Fibroblast of skin of right biceps (primary cell): ENCODE data around the gene GKN2.

ENCODE experiments used
- DNase-seq: peaks from one replicate; pipeline ENCODE4 v3.0.0-alpha.2; 2013

The GKN2 gene, protein sequence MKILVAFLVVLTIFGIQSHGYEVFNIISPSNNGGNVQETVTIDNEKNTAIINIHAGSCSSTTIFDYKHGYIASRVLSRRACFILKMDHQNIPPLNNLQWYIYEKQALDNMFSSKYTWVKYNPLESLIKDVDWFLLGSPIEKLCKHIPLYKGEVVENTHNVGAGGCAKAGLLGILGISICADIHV

GRCh38 chr2:68952887-68953521, at the start of gene GKN2:
GKN2 (minus strand) TSS chr2:68952893; CDS start chr2:68952861, 32 bp downstream.
- no peak for DNase-seq

DNA sequence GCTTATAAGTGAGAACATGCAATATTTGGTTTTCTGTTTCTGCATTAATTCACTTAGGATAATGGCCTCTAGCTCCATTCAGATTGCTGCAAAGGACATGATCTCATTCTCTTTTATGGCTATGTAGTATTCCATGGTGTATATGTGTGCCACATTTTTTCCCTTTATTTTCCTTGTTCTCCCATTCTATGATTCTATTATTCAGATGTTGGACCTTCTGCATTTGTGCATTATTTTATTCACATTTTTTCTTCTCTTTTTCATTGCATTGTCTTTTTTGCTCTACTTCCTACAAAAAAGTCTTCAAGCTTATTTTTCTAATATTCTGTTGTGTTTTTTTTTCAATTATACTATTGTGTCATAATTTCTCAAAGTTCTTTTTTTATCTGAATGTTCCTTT, 49.2 kb upstream of the GKN2 start:
- DNase-seq: no peak

DNA sequence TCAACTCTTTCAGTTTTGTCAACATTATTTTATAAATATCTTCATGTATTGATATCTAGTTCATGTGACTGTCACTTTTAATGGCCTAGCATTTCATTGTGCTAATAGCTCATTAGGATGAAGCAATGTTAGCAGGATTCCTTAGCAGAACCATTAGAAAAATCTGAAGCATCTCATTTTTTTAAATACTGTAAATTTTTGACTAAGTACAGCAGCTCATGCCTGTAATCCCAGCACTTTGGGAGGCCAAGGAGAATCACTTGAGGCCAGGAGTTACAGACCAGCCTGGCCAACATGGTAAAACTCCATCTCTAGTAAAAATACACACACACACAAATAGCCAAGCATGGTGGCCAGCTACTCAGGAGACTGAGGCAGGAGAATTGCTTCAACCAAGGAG, 44.7 kb upstream of the GKN2 start:
- no peak for DNase-seq

GRCh38 chr2:68995916-68996315, 43.2 kb upstream of the GKN2 start:
- DNase-seq: no peak

- DNase-seq: peak; percentile 87
Measured at GRCh38 chr2:68994864-68995263, 42.2 kb upstream of the GKN2 start.

GRCh38 chr2:68993660-68994059, 41.0 kb upstream of the GKN2 start:
- no peak for DNase-seq

DNA sequence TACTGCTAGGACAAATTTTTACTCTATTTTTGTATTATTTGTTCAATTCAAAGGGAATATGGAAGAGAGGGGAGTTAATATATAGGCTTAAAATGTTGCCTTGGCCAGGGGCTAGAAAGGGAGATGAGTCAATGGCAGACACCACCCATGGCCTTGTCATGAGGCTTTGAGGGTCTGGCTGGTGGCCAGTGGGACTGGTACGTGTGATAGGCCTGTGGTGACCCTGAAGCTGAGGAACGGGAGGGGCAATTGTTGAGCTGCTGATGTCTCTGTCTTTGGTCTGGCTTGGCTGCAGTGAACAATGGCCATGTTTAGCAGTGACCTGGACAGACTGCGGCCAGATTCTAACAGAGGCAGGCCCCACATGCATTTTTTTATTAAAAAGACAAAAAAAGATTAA, 40.2 kb upstream of the GKN2 start:
- no peak for DNase-seq

DNA sequence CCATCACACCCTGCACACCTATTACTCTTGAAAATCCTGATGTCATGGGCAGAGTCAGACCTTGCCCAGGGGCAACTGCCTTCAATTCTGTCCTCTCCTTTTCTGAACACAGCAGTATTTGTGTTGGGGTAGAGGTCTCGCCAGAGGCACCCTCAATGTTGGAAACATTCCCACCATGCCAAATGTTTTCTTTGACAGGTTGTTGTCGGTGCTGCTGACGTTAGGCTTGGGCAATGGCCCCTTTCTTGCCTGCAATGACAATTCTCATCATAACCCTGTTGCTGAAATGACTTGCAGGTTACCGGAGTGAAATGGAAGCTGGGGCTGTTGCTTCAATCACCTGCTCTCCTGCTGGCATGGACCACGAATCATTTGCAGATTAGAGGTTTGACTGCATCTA, 39.6 kb upstream of the GKN2 start:
- no peak for DNase-seq

GRCh38 chr2:68989035-68989434, 36.3 kb upstream of the GKN2 start:
- no peak for DNase-seq

DNA sequence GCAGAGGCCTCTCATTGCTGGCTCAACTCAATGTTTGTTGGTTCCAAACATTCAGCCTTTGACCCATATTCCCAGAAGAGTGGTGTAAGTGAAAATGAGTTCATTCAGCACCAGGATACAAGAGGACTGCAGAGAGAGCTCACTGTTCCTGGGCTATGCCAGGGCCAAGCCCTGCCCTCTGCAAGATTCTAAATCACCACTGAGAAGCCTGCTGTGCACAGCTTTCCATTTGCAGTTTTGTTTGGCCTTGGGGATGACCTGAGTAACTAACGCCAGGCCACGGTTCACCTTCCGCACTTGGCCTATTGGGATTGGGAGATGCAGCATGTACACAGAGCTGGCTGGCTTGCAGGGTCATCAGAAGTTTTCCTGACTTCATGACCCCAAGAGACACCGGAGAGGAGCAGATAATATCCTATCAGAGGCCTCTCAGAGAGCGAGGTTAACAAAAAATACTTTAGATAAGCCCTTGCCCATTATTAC, 34.4 kb upstream of the GKN2 start:
- no peak for DNase-seq

GRCh38 chr2:68980956-68981355, 28.3 kb upstream of the GKN2 start:
- no peak for DNase-seq

DNA sequence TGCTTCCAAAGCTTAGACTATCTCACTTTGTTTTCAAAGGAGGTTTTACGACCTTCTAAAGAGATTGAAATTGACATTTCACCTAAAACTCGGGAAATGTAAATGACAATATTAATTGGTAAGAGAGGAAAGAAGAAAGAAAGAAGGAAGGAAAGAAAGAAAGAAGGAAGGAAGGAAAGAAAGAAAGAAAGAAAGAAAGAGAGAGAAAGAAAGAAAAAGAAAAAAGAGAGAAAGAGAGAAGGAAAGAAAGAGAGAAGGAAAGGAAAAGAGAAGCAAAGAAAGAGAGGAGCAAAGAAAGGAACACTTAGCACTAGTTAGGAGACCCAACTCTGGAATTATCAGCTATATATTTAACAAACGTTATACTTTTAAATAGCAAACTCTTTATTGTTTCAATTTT, 25.4 kb upstream of the GKN2 start:
- DNase-seq: no peak

- DNase-seq: no peak
Measured at GRCh38 chr2:68977453-68977852, 24.8 kb upstream of the GKN2 start.

- DNase-seq: no peak
Measured at GRCh38 chr2:68975844-68976243, 23.2 kb upstream of the GKN2 start.

DNA sequence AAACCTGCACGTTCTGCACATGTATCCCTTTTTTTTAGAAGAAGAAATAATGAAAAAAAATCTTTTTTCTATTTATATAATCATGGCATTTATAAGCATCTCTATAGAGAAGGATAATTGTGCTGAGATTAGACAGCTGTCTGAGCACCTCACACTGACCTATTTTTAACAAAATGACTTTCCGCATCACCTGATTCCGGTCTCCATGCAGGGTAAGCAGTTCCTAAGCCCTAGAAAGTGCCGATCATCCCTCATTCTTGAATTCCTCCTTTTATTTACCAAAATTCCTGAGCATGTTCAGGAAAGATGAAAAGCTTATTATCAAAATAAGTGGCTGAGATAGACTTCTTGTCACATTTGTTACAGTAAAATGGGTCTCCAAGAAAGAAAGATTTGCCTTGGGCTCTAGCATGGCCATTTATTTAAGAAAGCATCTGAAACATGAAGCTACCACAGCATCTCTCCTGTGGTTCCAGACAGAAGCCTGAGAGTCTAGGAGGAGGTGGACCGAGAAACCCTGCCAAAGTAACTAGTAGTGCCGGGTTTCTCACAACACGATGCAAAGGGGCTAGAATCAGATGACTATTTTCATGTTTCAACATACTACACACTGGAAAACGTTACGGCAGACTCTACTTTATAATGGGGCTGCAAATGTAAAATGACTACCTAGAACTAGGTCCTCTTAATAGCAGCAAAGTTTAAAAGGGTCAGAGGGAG, 22.4 kb upstream of the GKN2 start:
- DNase-seq: no peak

- DNase-seq: peak; percentile 64
Measured at GRCh38 chr2:68974251-68974650, 21.6 kb upstream of the GKN2 start, which contains the start of gene GKN1. GKN1 (plus strand) TSS chr2:68974636; CDS start chr2:68974678, 42 bp downstream.

- peak; percentile 98 for DNase-seq
Measured at GRCh38 chr2:68971591-68972231, 19.0 kb upstream of the GKN2 start.

DNA sequence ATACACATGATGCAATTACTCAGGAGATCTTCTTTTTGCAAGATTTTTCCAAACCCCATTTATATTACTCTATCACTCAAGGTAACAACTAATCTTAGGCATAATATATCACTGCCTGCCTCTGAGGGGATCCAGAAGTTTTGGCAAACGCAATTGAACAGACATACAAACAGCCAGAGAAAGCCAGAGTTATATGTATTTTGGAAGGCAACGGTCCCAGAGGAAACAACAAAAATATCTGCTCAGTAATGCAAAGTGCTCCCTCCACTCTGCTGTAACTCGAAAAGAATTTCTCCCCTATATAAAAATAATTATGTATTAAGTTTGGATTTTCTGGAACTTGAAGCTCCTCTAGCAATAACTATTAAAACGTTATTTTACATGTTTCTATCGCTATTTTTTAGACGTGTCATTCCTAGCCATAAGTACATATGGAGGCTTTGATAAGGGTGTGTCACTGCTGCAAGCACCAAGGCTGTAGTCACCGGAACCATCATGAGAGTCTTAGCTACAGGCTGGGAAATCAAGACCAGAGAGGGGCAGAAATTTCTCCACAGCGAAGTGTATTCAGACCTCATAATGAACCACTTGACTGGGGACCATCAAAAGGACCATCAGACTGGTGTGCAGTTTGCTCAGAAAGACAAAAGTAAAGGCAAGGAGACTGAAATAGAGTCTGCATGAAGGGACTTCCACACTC, 18.0 kb upstream of the GKN2 start:
- peak; percentile 44 for DNase-seq

- DNase-seq: no peak
Measured at GRCh38 chr2:68969736-68970490, 17.2 kb upstream of the GKN2 start.

GRCh38 chr2:68968221-68968620, 15.5 kb upstream of the GKN2 start:
- DNase-seq: no peak

DNA sequence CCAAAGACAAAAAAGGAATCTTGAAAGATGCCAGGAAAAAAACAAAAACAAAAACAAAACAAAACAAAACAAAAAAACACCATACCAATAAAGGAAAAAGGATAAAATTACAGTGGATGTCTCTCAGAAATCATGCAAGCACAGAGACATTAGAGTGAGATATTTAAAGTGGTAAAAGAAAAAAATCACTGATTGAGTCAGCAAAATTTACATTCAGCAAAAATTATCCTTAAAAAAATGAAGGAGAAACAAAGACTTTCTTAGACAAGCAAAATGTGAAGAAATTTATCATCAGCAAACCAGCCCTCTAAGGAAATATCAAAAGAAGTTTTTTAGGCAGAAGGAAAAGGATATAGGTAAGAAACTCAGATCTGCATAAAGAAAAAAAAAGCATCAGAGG, 11.6 kb upstream of the GKN2 start:
- no peak for DNase-seq

DNA sequence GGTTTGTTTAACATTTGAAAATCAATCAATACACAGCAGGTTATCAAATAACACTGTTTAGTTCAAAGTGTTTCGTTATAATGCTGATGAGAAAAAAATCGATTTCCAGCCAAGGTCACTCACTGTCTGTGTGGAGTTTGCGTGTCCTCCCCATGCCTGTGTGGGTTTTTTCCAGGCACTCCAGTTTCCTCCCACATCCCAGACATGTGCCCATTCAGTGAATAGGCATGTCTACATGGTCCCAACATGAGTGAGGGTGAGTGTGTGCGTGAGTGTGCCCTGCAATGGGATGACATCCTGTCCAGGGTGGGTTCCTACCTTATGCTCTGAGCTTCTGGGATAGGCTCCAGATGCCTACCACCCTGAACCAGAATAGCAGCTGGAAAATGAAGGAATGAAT, 8.7 kb upstream of the GKN2 start:
- no peak for DNase-seq
